AG04449 (cell line): ENCODE measurements around the gene ARHGAP15.
"Not testable (repeated sequence)": the region's sequence is repeated elsewhere in the genome, so short reads cannot be mapped to it uniquely, and the experiment has no call there.

ENCODE experiments used
- CTCF ChIA-PET: fragments of 350-600 bp; formaldehyde crosslinking; extraction: SDS; loops from one replicate; lab custom pipeline; 2021; ENCODE audit warnings: antibody characterized with exemption; lab: Yijun Ruan, JAX
- POLR2A ChIA-PET: fragments of 400-600, 350-600 bp; formaldehyde crosslinking; extraction: SDS; loops from one replicate; lab custom pipeline; 2020; ENCODE audit warnings: antibody characterized with exemption, inconsistent platforms; lab: Yijun Ruan, JAX
- DNase-seq: peaks from one replicate; pipeline ENCODE4 v3.0.0-alpha.2; 2010; ENCODE audit warnings: low read depth, low spot score
- H3K4me3 ChIP-seq: 2 replicates; pipeline ENCODE4 v1.5.1; 2011; ENCODE audit warnings: low read depth, mild to moderate bottlenecking, control low read depth, low read length
- CTCF ChIP-seq: IDR thresholded peaks from one replicate; pipeline ENCODE4 v1.5.1; 2011; ENCODE audit warnings: mild to moderate bottlenecking, moderate library complexity, low read length, control low read depth, inconsistent platforms; ENCODE audit not compliant: insufficient read depth; ENCODE audit errors: missing control alignments

ARHGAP15 gene

GRCh38 chr2:143088388-143088787 lies 40.8 kb upstream of the ARHGAP15 start:
- ChIA-PET CTCF (interaction anchor here (1.0 kb wide), 1 partner anchor 54 kb away, joined by 3 read pairs; no protein-coding TSS in a partner anchor), POLR2A (no interaction called here)
- no peak overlapping the region for H3K4me3 ChIP-seq
- TF ChIP-seq CTCF: no peak
- DNase-seq: no peak

- POLR2A ChIA-PET, DNase-seq, CTCF ChIA-PET, H3K4me3 ChIP-seq: not testable (repeated sequence)
Measured at GRCh38 chr2:143089520-143089919, 39.7 kb upstream of the ARHGAP15 start.

- POLR2A ChIA-PET: no interaction called here
- H3K4me3 ChIP-seq: no peak overlapping the region
- peak; percentile 2 for DNase-seq
- CTCF ChIA-PET: interaction anchor here (0.7 to 2.7 kb wide), 10 partner anchors 9 to 248 kb away, joined by 3 to 21 read pairs (median 4); no protein-coding TSS in a partner anchor
- peak; percentile 65 for TF ChIP-seq CTCF
Measured at GRCh38 chr2:143110758-143111428, 18.3 kb upstream of the ARHGAP15 start.

- no peak overlapping the region for H3K4me3 ChIP-seq
- no peak for TF ChIP-seq CTCF
- DNase-seq: no peak
- ChIA-PET POLR2A (no interaction called here), CTCF (no interaction called here)
Measured at GRCh38 chr2:143117225-143117624, 12.0 kb upstream of the ARHGAP15 start.

- no peak for TF ChIP-seq CTCF
- CTCF ChIA-PET: no interaction called here
- POLR2A ChIA-PET: no interaction called here
- no peak overlapping the region for H3K4me3 ChIP-seq
- DNase-seq: no peak
Measured at GRCh38 chr2:143121079-143121478, 8.1 kb upstream of the ARHGAP15 start.

- no peak for DNase-seq
- no peak for TF ChIP-seq CTCF
- no peak overlapping the region for H3K4me3 ChIP-seq
- ChIA-PET CTCF (interaction anchor here (1.0 kb wide), 1 partner anchor 11 kb away, joined by 5 read pairs; no protein-coding TSS in a partner anchor), POLR2A (no interaction called here)
Measured at GRCh38 chr2:143121957-143122356, 7.3 kb upstream of the ARHGAP15 start.

GRCh38 chr2:143123911-143124310 lies 5.3 kb upstream of the ARHGAP15 start:
- no peak for DNase-seq
- CTCF ChIA-PET: interaction anchor here (0.6 kb wide), 1 partner anchor 11 kb away, joined by 3 read pairs; no protein-coding TSS in a partner anchor
- no peak overlapping the region for H3K4me3 ChIP-seq
- no peak for TF ChIP-seq CTCF
- POLR2A ChIA-PET: no interaction called here
